Panc1 (cell line): ENCODE data around the gene SRC. TPM values are rescaled to one million over a fixed set of nuclear protein-coding genes. Genes with fewer than 3 reads are reported as not detected.

Source experiments
- ATAC-seq: fragments of 200-7000 bp; cut with Tn5 transposase; 2 replicates; pipeline ENCODE4 v1.9.1; 2020; ENCODE audit warnings: mild to moderate bottlenecking, moderate library complexity
- BruUV-seq: library from RNA; stranded (reverse); fragments of 400-500 nt; replicated peaks from 2 replicates; lab custom pipeline; 2021; lab: Mats Ljungman, UMichigan
- CTCF ChIA-PET: fragments of 300-600 bp; sonication (Branson Sonifier 250); formaldehyde crosslinking; loops from one replicate; lab custom pipeline; 2022; ENCODE audit warnings: antibody characterized with exemption; lab: Charles Lee
- POLR2A ChIA-PET: fragments of 300-600 bp; sonication (Branson Sonifier 250); formaldehyde crosslinking; loops from one replicate; lab custom pipeline; 2022; ENCODE audit warnings: antibody characterized with exemption; lab: Charles Lee
- DNase-seq: peaks from one replicate; pipeline ENCODE4 v3.0.0-alpha.2; 2010; ENCODE audit warnings: low read depth, low spot score
- H3K27ac ChIP-seq: 2 replicates; pipeline ENCODE4 v1.5.1; 2011; ENCODE audit warnings: mild to moderate bottlenecking, low read length, inconsistent platforms
- H3K27me3 ChIP-seq: fragments of 200-500 bp; sonication (Bioruptor generic); 2 replicates; pipeline ENCODE4 v1.6.0; 2014; ENCODE audit warnings: low read length, inconsistent platforms; ENCODE audit not compliant: control insufficient read depth, insufficient read depth
- H3K36me3 ChIP-seq: fragments of 200-500 bp; sonication (Bioruptor generic); 2 replicates; pipeline ENCODE4 v1.5.1; 2014; ENCODE audit warnings: inconsistent platforms, mild to moderate bottlenecking, low read length, moderate library complexity; ENCODE audit not compliant: control insufficient read depth, insufficient read depth
- H3K4me1 ChIP-seq: 2 replicates; pipeline ENCODE4 v1.5.1; 2011; ENCODE audit warnings: inconsistent platforms, mild to moderate bottlenecking, low read length, moderate library complexity; ENCODE audit not compliant: control insufficient read depth, insufficient read depth
- H3K4me3 ChIP-seq, 2 experiments: 2 replicates each; pipeline ENCODE4 v1.5.1; 2011 to 2012; ENCODE audit warnings: low read depth in 2 of 2, low read length in 2 of 2, mild to moderate bottlenecking in 2 of 2, inconsistent platforms in 1 of 2, moderate library complexity in 1 of 2
- H3K9me3 ChIP-seq: fragments of 200-500 bp; sonication (Bioruptor generic); 2 replicates; pipeline ENCODE4 v1.5.1; 2014; ENCODE audit warnings: low read depth, mild to moderate bottlenecking, inconsistent platforms, low read length, moderate library complexity; ENCODE audit not compliant: control insufficient read depth, insufficient read depth
- CTCF ChIP-seq: fragments of 450-650 bp; IDR thresholded peaks from 2 replicates; pipeline ENCODE4 v1.5.1; 2017; ENCODE audit warnings: mild to moderate bottlenecking
- POLR2AphosphoS5 ChIP-seq: IDR thresholded peaks from 2 replicates; pipeline ENCODE4 v1.6.1; 2012; ENCODE audit warnings: mild to moderate bottlenecking, low read depth, low read length, moderate library complexity
- REST ChIP-seq, 2 experiments: IDR thresholded peaks; 2 replicates each; pipeline ENCODE4 v1.6.1; 2011 to 2012; ENCODE audit warnings: low read depth in 2 of 2, control low read depth in 1 of 2, low read length in 1 of 2, mild to moderate bottlenecking in 1 of 2, moderate library complexity in 1 of 2; ENCODE audit not compliant: insufficient read depth in 1 of 2
- SIN3A ChIP-seq: IDR thresholded peaks from 2 replicates; pipeline ENCODE4 v1.6.1; 2012; ENCODE audit warnings: low read depth, mild to moderate bottlenecking, low read length, moderate library complexity, borderline replicate concordance; ENCODE audit not compliant: insufficient read depth
- TCF7L2 ChIP-seq: IDR thresholded peaks from 2 replicates; pipeline ENCODE4 v1.6.1; 2011; ENCODE audit warnings: mild to moderate bottlenecking, low read depth, low read length, inconsistent platforms
- in situ Hi-C: cut with HindIII; loops from 2 replicates; pipeline ENCODE4 v1.10.0; 2016; ENCODE audit warnings: low sequenced_read_pairs, low pct_unique_long_range_greater_than_20kb
- intact Hi-C: fragments of 100-400 bp; cut with micrococcal nuclease; formaldehyde crosslinking; loops from one replicate; pipeline ENCODE4 v1.10.0; 2022; ENCODE audit not compliant: unreplicated experiment
- total RNA-seq: library from RNA; stranded (reverse); gene quantifications from one replicate; pipeline ENCODE4 v1.2.1, GENCODE V29; 2021; ENCODE audit not compliant: unreplicated experiment

SRC gene
- total RNA-seq, 1 experiment from 2014 or later: 24.9 TPM

GRCh38 chr20:37453836-37454235, 107.9 kb downstream of the SRC start:
- no peak overlapping the region for H3K4me3 ChIP-seq
- peaks cover 5% of the 10 kb centered on the region; the same call in 1 of the 2 replicates for H3K27me3 ChIP-seq
- H3K4me1 ChIP-seq: no peaks in the 10 kb centered on the region
- no peaks in the 10 kb centered on the region; the same call in 1 of the 2 replicates for H3K9me3 ChIP-seq
- TF ChIP-seq CTCF (no peak), TCF7L2 (no peak), REST (IDR thresholded peaks at IDR 0.05; ENCODE audit: insufficient read depth in 1 of 2, low read depth in 2 of 2, low read length in 1 of 2) (no peak), SIN3A (no peak), POLR2AphosphoS5 (no peak)
- DNase-seq (no peak), ATAC-seq (no peak)
- POLR2A ChIA-PET: no interaction called here
- H3K36me3 ChIP-seq: no peaks in the 10 kb centered on the region
- BruUV-seq: no TSS peak
- in situ Hi-C loops (no loop called here), intact Hi-C loops (no loop called here)
- H3K27ac ChIP-seq: no peak overlapping the region
- CTCF ChIA-PET: no interaction called here

- CTCF ChIA-PET: no interaction called here
- intact Hi-C loops (no loop called here), in situ Hi-C loops (no loop called here)
- no peak for ATAC-seq
- Histone ChIP-seq H3K4me3 (no peak overlapping the region), H3K36me3 (no peaks in the 10 kb centered on the region), H3K27me3 (peaks cover 5% of the 10 kb centered on the region; the same call in 1 of the 2 replicates), H3K9me3 (no peaks in the 10 kb centered on the region; the same call in 1 of the 2 replicates), H3K27ac (no peak overlapping the region), H3K4me1 (no peaks in the 10 kb centered on the region)
- POLR2A ChIA-PET: no interaction called here
- BruUV-seq: no TSS peak
- DNase-seq: no peak
- TF ChIP-seq TCF7L2 (no peak), REST (IDR thresholded peaks at IDR 0.05; ENCODE audit: insufficient read depth in 1 of 2, low read depth in 2 of 2, low read length in 1 of 2) (no peak), POLR2AphosphoS5 (no peak), CTCF (no peak), SIN3A (no peak)
These were observed 108.9 kb downstream of the SRC start for GRCh38 chr20:37454636-37455385.
